Keratinocyte (primary cell): ENCODE measurements around the gene HOXA5. TPM values are rescaled to one million over a fixed set of nuclear protein-coding genes. Genes with fewer than 3 reads are reported as not detected.

Experiments
- DNase-seq: peaks from one replicate; pipeline ENCODE4 v3.0.0-alpha.2; 2011; ENCODE audit warnings: low read depth, missing footprints, low spot score
- FAIRE-seq: peaks from 2 replicates; lab custom pipeline; 2011; peaks lifted over from hg19 to GRCh38; lab: Jason Lieb, UNC
- H2AFZ ChIP-seq: 2 replicates; pipeline ENCODE4 v1.6.0; 2012; ENCODE audit warnings: low read length, control low read depth, inconsistent platforms; ENCODE audit not compliant: control insufficient read depth
- H3K27ac ChIP-seq: 2 replicates; pipeline ENCODE4 v1.5.1; 2011; ENCODE audit warnings: low read length; ENCODE audit not compliant: control insufficient read depth, insufficient read depth
- H3K27me3 ChIP-seq: 3 replicates; pipeline ENCODE4 v1.6.0; 2011; ENCODE audit warnings: low read length; ENCODE audit not compliant: control insufficient read depth, insufficient read depth; ENCODE audit errors: extremely low read depth
- H3K36me3 ChIP-seq, 2 experiments: 2 replicates in 1 of 2; 3 replicates in 1 of 2; pipeline ENCODE4 v1.5.1; 2011; ENCODE audit warnings: low read length in 2 of 2, mild to moderate bottlenecking in 1 of 2; ENCODE audit not compliant: control insufficient read depth in 2 of 2, insufficient read depth in 2 of 2; ENCODE audit errors: extremely low read depth in 1 of 2
- H3K4me1 ChIP-seq: 3 replicates; pipeline ENCODE4 v1.5.1; 2011; ENCODE audit warnings: low read length; ENCODE audit not compliant: control insufficient read depth, insufficient read depth; ENCODE audit errors: extremely low read depth
- H3K4me2 ChIP-seq: 3 replicates; pipeline ENCODE4 v1.6.0; 2011; ENCODE audit warnings: low read depth, low read length; ENCODE audit not compliant: control insufficient read depth, insufficient read depth; ENCODE audit errors: extremely low read depth
- H3K4me3 ChIP-seq, 3 experiments: fragments of 200-600 bp in 1 of 3; sonication (generic) in 1 of 3; 2 replicates in 2 of 3; 3 replicates in 1 of 3; pipeline ENCODE4 v1.5.1; 2011 to 2016; ENCODE audit warnings: low read length in 3 of 3, mild to moderate bottlenecking in 3 of 3, control low read depth in 2 of 3, inconsistent platforms in 1 of 3, low read depth in 1 of 3, mixed read lengths in 1 of 3, mixed run types in 1 of 3, moderate library complexity in 1 of 3; ENCODE audit not compliant: control insufficient read depth in 2 of 3, insufficient read depth in 2 of 3; ENCODE audit errors: extremely low read depth in 1 of 3
- H3K79me2 ChIP-seq: 2 replicates; pipeline ENCODE4 v1.6.0; 2012; ENCODE audit warnings: low read length; ENCODE audit not compliant: control insufficient read depth, insufficient read depth
- H3K9ac ChIP-seq: 3 replicates; pipeline ENCODE4 v1.6.0; 2011; ENCODE audit warnings: low read length; ENCODE audit not compliant: control insufficient read depth, insufficient read depth; ENCODE audit errors: extremely low read depth
- H3K9me1 ChIP-seq: 3 replicates; pipeline ENCODE4 v1.6.0; 2011; ENCODE audit warnings: low read length; ENCODE audit not compliant: control insufficient read depth, insufficient read depth; ENCODE audit errors: extremely low read depth
- H3K9me3 ChIP-seq: 2 replicates; pipeline ENCODE4 v1.5.1; 2012; ENCODE audit warnings: low read depth, low read length; ENCODE audit not compliant: control insufficient read depth
- H4K20me1 ChIP-seq: 3 replicates; pipeline ENCODE4 v1.6.0; 2011; ENCODE audit warnings: low read length; ENCODE audit not compliant: control insufficient read depth, insufficient read depth; ENCODE audit errors: extremely low read depth
- CTCF ChIP-seq, 3 experiments: IDR thresholded peaks in 1 of 3; conservative IDR thresholded peaks in 1 of 3; optimal IDR thresholded peaks in 1 of 3; 2 replicates in 2 of 3; 3 replicates in 1 of 3; pipeline versions ENCODE3 to v1.5.1; 2011; ENCODE audit warnings: low read length in 3 of 3, mild to moderate bottlenecking in 3 of 3, moderate library complexity in 2 of 3, control low read depth in 1 of 3, inconsistent platforms in 1 of 3; ENCODE audit not compliant: insufficient read depth in 2 of 3; ENCODE audit errors: extremely low read depth in 1 of 3
- EZH2 ChIP-seq: IDR thresholded peaks from one replicate; pipeline ENCODE4 v1.6.1; 2012; ENCODE audit warnings: inconsistent platforms, mild to moderate bottlenecking, low read length, moderate library complexity
- dilution Hi-C: fragments of 300-500 bp; cut with MboI; formaldehyde crosslinking; loops from one replicate; pipeline ENCODE4 v1.7.0; 2020; ENCODE audit warnings: low sequenced_read_pairs; ENCODE audit not compliant: extremely low pct_ligation_motif_present
- polyA plus RNA-seq, 5 experiments: library from polyadenylated mRNA; depleted of rRNA in 3 of 5; stranded (reverse) in 3 of 5; stranded (forward) in 1 of 5; unstranded in 1 of 5; fragments of >200 nt; gene quantifications; 1 replicate in 1 of 5; 2 replicates in 3 of 5; 3 replicates in 1 of 5; pipeline versions ENCODE4 v1.2.1 to v1.2.3, GENCODE V29; 2011 to 2012; ENCODE audit warnings: missing spikeins in 2 of 5, low read depth in 1 of 5, low replicate concordance in 1 of 5

HOXA5 gene
- polyA plus RNA-seq, 1 donor (not counting 4 experiments of a cell fraction or from before 2014, with no cell fraction given) = 7.1 TPM

DNA sequence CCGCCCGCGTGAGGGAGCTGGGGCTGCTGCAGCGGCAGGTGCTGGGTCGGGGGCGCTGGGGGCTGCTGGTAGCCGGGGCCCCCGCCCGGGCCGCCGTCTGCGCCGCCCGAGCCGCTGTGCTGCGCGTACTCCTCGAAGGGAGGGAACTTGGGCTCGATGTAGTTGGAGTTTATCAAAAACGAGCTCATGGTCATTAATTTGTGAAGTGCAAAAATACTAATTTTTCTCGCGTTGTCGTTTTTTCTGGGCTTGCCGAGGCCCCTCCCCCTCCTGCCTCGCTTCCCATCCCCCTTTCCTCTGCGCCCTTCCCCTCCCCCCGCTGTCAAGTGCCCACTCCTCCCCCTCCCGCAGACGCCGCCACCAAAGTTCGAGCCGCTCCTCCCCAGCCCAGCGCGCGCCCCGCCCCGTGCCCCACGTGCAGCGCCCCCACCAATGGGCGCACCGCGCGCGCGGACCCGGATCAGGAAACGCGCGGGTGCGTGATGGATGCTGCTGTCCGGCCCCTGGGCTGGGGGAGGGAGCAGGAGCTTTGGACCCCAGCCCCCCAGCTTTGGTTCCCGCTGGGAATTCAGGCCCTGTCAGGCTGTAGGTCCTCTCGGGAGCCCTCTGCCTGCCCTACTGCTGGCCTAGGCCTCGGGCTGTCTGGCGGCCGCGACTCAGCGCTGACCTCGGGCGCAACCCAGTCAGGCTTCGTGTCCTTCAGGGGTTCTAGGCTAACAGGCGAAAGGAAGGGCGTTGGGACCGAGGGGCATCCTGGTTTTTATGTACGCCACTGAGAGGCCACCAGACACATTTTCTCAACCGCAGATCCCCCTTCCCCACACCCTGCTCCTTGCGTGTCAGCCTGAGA is 12.7 kb downstream of the HOXA5 start, which contains the start of gene HOXA4:
Gene HOXA4 (minus strand): TSS at position 218 of the 850 bp plus-strand sequence. CDS start 24 bp downstream, at position 194.
- H3K9me3 ChIP-seq = no peaks in the 10 kb centered on the region
- dilution Hi-C loops = no loop called here
- H3K4me3 ChIP-seq = peak within 1 kb of the TSS; percentile 63 to 81 (median 77)
- no peak for DNase-seq
- peak within 1 kb of the TSS; percentile 93 for H3K9ac ChIP-seq
- no peaks in the 10 kb centered on the region for H4K20me1 ChIP-seq
- H3K4me1 ChIP-seq = peaks cover 32% of the 10 kb centered on the region
- H3K9me1 ChIP-seq = no peaks in the 10 kb centered on the region
- H2AFZ ChIP-seq = peak within 1 kb of the TSS; percentile 87
- no peaks in the 10 kb centered on the region for H3K27me3 ChIP-seq
- no peak for TF ChIP-seq CTCF (optimal IDR thresholded peaks at IDR 0.05 in 1 of 3, IDR thresholded peaks at IDR 0.05 in 1 of 3, conservative IDR thresholded peaks at IDR 0.05 in 1 of 3; ENCODE audit: extremely low read depth in 1 of 3, insufficient read depth in 2 of 3, low read length in 3 of 3)
- no peak for TF ChIP-seq EZH2
- peak within 1 kb of the TSS; percentile 97 for H3K4me2 ChIP-seq
- no peaks in the 10 kb centered on the region for H3K36me3 ChIP-seq
- H3K27ac ChIP-seq = peak within 1 kb of the TSS; percentile 90
- peaks cover 10% of the 10 kb centered on the region for H3K79me2 ChIP-seq
- FAIRE-seq = no peak

DNA sequence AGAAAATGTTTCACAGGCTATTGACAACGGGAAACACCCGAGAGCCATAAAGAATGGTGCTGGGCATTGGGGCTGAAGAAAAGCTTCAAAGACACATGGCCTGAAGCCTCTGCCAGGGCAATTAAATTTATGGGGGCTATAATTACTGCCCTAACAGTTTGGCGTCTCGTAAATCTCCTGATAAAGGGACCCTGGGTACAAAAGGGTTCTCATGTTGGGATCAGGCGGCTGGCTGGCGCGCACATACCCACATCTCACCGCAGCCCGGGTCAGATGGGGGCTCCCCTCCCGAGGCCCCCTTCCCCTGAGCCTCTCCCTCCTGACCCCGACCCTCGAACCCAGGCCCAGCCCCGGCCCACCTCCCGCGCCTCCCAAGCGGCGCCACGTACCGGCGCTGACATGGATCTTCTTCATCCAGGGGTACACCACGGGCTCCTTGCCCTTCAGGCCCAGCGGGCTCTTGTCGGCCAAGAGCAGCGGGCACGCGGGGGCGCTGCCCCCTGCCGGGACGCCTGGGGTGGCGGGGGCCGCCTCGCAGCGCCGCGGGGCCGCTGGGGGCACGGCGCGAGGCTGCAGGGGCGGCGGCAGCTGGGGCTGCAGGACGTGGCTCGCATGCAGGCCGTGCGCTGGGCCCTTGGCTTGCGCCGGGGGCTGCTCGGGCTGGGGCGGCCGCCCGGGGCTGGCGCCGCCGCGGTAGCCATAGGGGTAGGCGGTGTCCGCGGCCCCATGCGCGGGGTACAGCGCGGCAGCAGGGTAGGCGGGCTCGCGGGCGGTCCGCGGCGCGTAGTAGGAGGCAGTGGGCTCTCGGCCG is 13.5 kb downstream of the HOXA5 start:
- dilution Hi-C loops = no loop called here
- Histone ChIP-seq H3K79me2 (peaks cover 10% of the 10 kb centered on the region), H4K20me1 (no peaks in the 10 kb centered on the region), H3K9ac (peak overlapping the region; percentile 77), H3K4me2 (peak overlapping the region; percentile 72), H3K9me3 (no peaks in the 10 kb centered on the region), H3K4me3 (peak overlapping the region; percentile 63 to 81 (median 77)), H3K27me3 (no peaks in the 10 kb centered on the region), H3K36me3 (no peaks in the 10 kb centered on the region), H3K27ac (peak overlapping the region; percentile 66), H3K4me1 (peaks cover 24% of the 10 kb centered on the region), H3K9me1 (no peaks in the 10 kb centered on the region), H2AFZ (peak overlapping the region; percentile 23)
- DNase-seq (no peak), FAIRE-seq (no peak)
- TF ChIP-seq CTCF (optimal IDR thresholded peaks at IDR 0.05 in 1 of 3, IDR thresholded peaks at IDR 0.05 in 1 of 3, conservative IDR thresholded peaks at IDR 0.05 in 1 of 3; ENCODE audit: extremely low read depth in 1 of 3, insufficient read depth in 2 of 3, low read length in 3 of 3) = peak in 2 of 3 experiments; percentile 19 to 45
- TF ChIP-seq EZH2 = no peak
